Measurements from ENCODE around the gene MBD3L5. TPM values are rescaled to one million over a fixed set of nuclear protein-coding genes. Genes with fewer than 3 reads are reported as not detected.

MBD3L5 gene
- total and polyA plus RNA-seq, 2 experiments from 2014 or later = not detected

DNA sequence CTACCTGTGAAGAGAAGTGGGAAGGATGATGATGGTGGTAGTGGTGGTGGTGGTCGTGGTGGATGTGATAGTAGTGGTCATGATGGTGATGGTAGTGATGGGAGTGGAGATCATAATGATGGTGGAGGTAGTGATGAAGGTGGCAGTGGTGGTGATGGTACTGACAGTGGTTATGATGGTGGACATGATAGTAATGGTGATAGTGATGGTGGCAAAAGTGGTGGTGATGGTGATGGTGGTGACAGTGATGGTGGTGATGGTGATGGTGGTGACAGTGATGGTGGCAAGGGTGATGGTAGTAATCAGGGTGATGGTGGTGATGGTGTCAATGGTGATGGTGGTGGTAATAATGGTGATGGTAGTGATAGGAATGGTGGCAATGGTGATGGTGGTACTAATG, 35.3 kb upstream of the MBD3L5 start:
- no peaks in the 10 kb centered on the region for H3K79me2 ChIP-seq
- TF ChIP-seq EZH2phosphoT487 (IDR thresholded peaks at IDR 0.05; ENCODE audit: low read depth, severe bottlenecking, unreplicated experiment) (no peak), EZH2 (IDR thresholded peaks at IDR 0.05; ENCODE audit: borderline replicate concordance) (no peak)
- TF ChIP-seq, protein P1, sequence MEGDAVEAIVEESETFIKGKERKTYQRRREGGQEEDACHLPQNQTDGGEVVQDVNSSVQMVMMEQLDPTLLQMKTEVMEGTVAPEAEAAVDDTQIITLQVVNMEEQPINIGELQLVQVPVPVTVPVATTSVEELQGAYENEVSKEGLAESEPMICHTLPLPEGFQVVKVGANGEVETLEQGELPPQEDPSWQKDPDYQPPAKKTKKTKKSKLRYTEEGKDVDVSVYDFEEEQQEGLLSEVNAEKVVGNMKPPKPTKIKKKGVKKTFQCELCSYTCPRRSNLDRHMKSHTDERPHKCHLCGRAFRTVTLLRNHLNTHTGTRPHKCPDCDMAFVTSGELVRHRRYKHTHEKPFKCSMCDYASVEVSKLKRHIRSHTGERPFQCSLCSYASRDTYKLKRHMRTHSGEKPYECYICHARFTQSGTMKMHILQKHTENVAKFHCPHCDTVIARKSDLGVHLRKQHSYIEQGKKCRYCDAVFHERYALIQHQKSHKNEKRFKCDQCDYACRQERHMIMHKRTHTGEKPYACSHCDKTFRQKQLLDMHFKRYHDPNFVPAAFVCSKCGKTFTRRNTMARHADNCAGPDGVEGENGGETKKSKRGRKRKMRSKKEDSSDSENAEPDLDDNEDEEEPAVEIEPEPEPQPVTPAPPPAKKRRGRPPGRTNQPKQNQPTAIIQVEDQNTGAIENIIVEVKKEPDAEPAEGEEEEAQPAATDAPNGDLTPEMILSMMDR (IDR thresholded peaks at IDR 0.05; ENCODE audit: poor library complexity) = no peak
- H3K9me2 ChIP-seq (replicated peaks; ENCODE audit: insufficient read depth) = no peaks in the 10 kb centered on the region
- H2AFZ ChIP-seq = no peak overlapping the region
- WGBS (ENCODE audit: low lambda C conversion rate, missing lambda C conversion rate) = 58% methylated on average over 1 of the region's 1 CpG
- no peak overlapping the region for H3K4me2 ChIP-seq
- H3K9me3 ChIP-seq (ENCODE audit: low read depth) = no peaks in the 10 kb centered on the region
- H3K27me3 ChIP-seq = no peaks in the 10 kb centered on the region
- no peak overlapping the region for H3K4me3 ChIP-seq
- no peak for DNase-seq (ENCODE audit: low spot score)
- H3K36me3 ChIP-seq (replicated peaks; ENCODE audit: insufficient read depth, low read depth) = no peaks in the 10 kb centered on the region
- H3K4me1 ChIP-seq (ENCODE audit: insufficient read depth) = no peaks in the 10 kb centered on the region
- H3K27ac ChIP-seq = no peak overlapping the region
- H4K20me1 ChIP-seq (ENCODE audit: insufficient read depth, poor library complexity, severe bottlenecking) = no peaks in the 10 kb centered on the region

DNA sequence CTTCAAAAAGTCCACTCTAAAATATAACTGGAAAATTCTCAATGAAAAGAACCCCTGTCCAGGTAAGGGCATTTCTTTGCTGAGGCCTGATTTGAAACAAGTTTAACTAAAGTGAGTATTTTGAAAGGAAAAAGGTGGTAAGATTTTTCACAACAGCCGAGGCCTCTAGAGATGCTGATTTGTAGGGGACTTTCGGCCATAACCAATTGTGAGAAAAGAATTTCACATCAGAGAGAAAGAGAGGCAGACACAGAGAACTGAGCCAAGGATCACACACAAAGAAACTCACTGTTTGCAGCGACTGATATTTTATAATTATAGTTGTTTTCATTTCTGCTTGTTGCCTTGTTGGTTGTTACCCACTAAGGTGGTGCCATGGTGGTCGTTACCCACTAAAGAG, 33.6 kb upstream of the MBD3L5 start:
- Histone ChIP-seq H4K20me1 (ENCODE audit: insufficient read depth, poor library complexity, severe bottlenecking) (no peaks in the 10 kb centered on the region), H3K4me1 (ENCODE audit: insufficient read depth) (no peaks in the 10 kb centered on the region), H3K9me2 (replicated peaks; ENCODE audit: insufficient read depth) (no peaks in the 10 kb centered on the region), H3K79me2 (no peaks in the 10 kb centered on the region), H3K4me3 (no peak overlapping the region), H3K27me3 (no peaks in the 10 kb centered on the region), H3K27ac (no peak overlapping the region), H3K4me2 (no peak overlapping the region), H3K9me3 (ENCODE audit: low read depth) (no peaks in the 10 kb centered on the region), H3K36me3 (replicated peaks; ENCODE audit: insufficient read depth, low read depth) (no peaks in the 10 kb centered on the region), H2AFZ (no peak overlapping the region)
- DNase-seq (ENCODE audit: low spot score) = no peak
- 67% methylated on average over 4 of the region's 4 CpGs for WGBS (ENCODE audit: low lambda C conversion rate, missing lambda C conversion rate)
- TF ChIP-seq EZH2 (IDR thresholded peaks at IDR 0.05; ENCODE audit: borderline replicate concordance) = no peak
- TF ChIP-seq, protein P1 (IDR thresholded peaks at IDR 0.05; ENCODE audit: poor library complexity) = no peak
- no peak for TF ChIP-seq EZH2phosphoT487 (IDR thresholded peaks at IDR 0.05; ENCODE audit: low read depth, severe bottlenecking, unreplicated experiment)

DNA sequence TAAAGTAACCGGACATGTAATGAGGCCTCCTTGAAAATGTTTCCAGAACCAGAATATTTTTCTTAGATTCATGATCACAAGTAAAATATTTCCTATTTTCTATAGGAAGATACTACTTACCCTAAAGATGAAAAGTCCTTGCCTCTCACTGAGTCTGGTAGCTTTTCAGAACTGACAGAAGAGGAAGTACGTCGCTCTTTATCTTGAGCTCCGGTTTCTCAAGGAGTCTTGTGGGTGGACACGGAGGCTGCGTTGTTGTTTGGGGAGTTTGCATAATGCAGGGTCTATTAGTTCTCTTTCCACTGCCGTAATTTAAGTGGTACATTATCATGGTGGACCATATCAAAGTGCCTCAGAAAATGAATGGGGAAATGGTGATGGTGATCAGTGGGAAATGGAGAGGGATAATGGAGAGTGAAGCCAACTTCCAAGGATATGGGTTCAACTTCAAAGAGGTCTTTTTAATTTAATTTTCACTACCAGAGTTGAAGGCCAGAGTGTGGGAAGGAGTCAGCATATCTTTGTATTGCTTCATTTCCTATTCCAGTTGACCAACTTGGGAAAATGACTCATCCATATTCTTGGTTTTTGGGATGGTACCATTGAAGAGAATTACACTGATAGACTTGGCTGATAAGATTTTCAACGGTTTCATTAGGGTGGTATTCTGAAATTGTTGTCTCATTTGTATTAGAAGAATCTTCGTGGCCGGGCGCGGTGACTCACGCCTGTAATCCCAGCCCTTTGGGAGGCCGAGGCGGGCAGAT, 32.5 kb upstream of the MBD3L5 start:
- Histone ChIP-seq H3K79me2 (no peaks in the 10 kb centered on the region), H3K4me1 (ENCODE audit: insufficient read depth) (no peaks in the 10 kb centered on the region), H3K9me2 (replicated peaks; ENCODE audit: insufficient read depth) (no peaks in the 10 kb centered on the region), H4K20me1 (ENCODE audit: insufficient read depth, poor library complexity, severe bottlenecking) (no peaks in the 10 kb centered on the region), H3K9me3 (ENCODE audit: low read depth) (no peaks in the 10 kb centered on the region), H2AFZ (no peak overlapping the region), H3K4me2 (no peak overlapping the region), H3K4me3 (no peak overlapping the region), H3K27me3 (no peaks in the 10 kb centered on the region), H3K36me3 (replicated peaks; ENCODE audit: insufficient read depth, low read depth) (no peaks in the 10 kb centered on the region), H3K27ac (no peak overlapping the region)
- no peak for DNase-seq (ENCODE audit: low spot score)
- WGBS (ENCODE audit: low lambda C conversion rate, missing lambda C conversion rate) = 85% methylated on average over 15 of the region's 15 CpGs
- TF ChIP-seq EZH2 (IDR thresholded peaks at IDR 0.05; ENCODE audit: borderline replicate concordance) (no peak), EZH2phosphoT487 (IDR thresholded peaks at IDR 0.05; ENCODE audit: low read depth, severe bottlenecking, unreplicated experiment) (no peak)
- TF ChIP-seq, protein P1 (IDR thresholded peaks at IDR 0.05; ENCODE audit: poor library complexity) = no peak
